Measurements from ENCODE around the gene GAS2L1. TPM values are rescaled to one million over a fixed set of nuclear protein-coding genes. Genes with fewer than 3 reads are reported as not detected.

Gene GAS2L1
- total RNA-seq, 3 donors from 2014 or later = 12.2 to 19.3 (median 15.7) TPM

DNA sequence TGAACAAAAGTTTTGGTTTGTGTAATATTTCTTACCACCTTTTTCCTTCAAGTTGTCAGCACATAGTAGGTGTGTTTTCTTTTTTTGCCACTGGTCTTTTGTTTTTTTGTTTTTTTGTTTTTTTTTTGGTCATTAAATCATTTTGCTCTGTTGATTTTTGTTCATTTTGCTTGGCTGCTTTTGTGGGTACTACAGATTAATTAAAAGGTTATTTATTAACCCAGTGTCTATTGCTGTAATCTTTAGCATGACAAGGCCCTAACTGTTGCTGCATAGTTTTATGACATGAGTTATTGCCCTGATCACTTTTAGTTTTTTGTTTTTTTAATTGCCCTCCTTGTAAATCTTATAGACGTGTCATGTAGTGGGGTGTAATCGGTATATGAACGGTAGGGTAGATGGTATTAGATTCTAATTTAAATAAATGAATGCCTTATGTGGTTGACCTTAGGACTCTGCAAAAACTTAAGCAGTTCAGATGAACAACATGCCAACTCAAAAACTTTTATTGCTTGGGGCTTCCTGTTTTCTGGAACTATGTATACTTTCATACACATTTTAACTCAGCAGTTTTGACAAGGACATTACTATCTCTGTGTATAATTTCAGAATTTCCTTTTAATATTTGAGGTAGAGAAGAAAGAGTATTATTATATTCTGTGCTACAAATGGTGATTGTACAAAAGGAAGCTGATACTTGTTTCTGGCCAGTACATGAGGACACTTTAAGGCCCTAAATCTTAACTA, 30.5 kb upstream of the GAS2L1 start:
- TF ChIP-seq POLR2A (IDR thresholded peaks at IDR 0.05) (no peak), POLR2AphosphoS5 (IDR thresholded peaks at IDR 0.05) (no peak)
- TF ChIP-seq, protein P1, sequence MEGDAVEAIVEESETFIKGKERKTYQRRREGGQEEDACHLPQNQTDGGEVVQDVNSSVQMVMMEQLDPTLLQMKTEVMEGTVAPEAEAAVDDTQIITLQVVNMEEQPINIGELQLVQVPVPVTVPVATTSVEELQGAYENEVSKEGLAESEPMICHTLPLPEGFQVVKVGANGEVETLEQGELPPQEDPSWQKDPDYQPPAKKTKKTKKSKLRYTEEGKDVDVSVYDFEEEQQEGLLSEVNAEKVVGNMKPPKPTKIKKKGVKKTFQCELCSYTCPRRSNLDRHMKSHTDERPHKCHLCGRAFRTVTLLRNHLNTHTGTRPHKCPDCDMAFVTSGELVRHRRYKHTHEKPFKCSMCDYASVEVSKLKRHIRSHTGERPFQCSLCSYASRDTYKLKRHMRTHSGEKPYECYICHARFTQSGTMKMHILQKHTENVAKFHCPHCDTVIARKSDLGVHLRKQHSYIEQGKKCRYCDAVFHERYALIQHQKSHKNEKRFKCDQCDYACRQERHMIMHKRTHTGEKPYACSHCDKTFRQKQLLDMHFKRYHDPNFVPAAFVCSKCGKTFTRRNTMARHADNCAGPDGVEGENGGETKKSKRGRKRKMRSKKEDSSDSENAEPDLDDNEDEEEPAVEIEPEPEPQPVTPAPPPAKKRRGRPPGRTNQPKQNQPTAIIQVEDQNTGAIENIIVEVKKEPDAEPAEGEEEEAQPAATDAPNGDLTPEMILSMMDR (IDR thresholded peaks at IDR 0.05) = no peak
- peaks cover 0 to 10% of the 10 kb centered on the region in 2 donors for H3K4me1 ChIP-seq

GRCh38 chr22:29277927-29278326, 28.5 kb upstream of the GAS2L1 start:
- no peaks in the 10 kb centered on the region for H3K9me3 ChIP-seq
- intact Hi-C loops (cut with DNase I; ENCODE audit: low total_unique reads) = no loop called here
- TF ChIP-seq POLR2A (IDR thresholded peaks at IDR 0.05) (no peak), POLR2AphosphoS5 (IDR thresholded peaks at IDR 0.05) (no peak)
- TF ChIP-seq, protein P1 (IDR thresholded peaks at IDR 0.05) = no peak
- DNase-seq (ENCODE audit: low spot score in 2 of 2) = peak in 1 of 2 donors; percentile 3
- H3K4me3 ChIP-seq = no peak overlapping the region
- peaks cover 9% of the 10 kb centered on the region for H3K36me3 ChIP-seq
- no peaks in the 10 kb centered on the region for H3K27me3 ChIP-seq
- H3K4me1 ChIP-seq = no peaks in the 10 kb centered on the region
- H3K27ac ChIP-seq = no peak overlapping the region

More for the DNA sequence above, 30.5 kb upstream of the GAS2L1 start:
- no peak for DNase-seq (ENCODE audit: low spot score in 2 of 2)
- intact Hi-C loops (cut with DNase I; ENCODE audit: low total_unique reads) = no loop called here
- H3K9me3 ChIP-seq = no peaks in the 10 kb centered on the region
- H3K27me3 ChIP-seq = no peaks in the 10 kb centered on the region
- peaks cover 6% of the 10 kb centered on the region for H3K36me3 ChIP-seq
- H3K4me3 ChIP-seq = no peak overlapping the region
- H3K27ac ChIP-seq = no peak overlapping the region

- peaks cover 11% of the 10 kb centered on the region for H3K36me3 ChIP-seq
- TF ChIP-seq POLR2A (IDR thresholded peaks at IDR 0.05) (no peak), POLR2AphosphoS5 (IDR thresholded peaks at IDR 0.05) (no peak)
- TF ChIP-seq, protein P1 (IDR thresholded peaks at IDR 0.05) = no peak
- H3K9me3 ChIP-seq = no peaks in the 10 kb centered on the region
- no peaks in the 10 kb centered on the region for H3K4me1 ChIP-seq
- no peak overlapping the region for H3K4me3 ChIP-seq
- intact Hi-C loops (cut with DNase I; ENCODE audit: low total_unique reads) = no loop called here
- no peak overlapping the region for H3K27ac ChIP-seq
- no peaks in the 10 kb centered on the region for H3K27me3 ChIP-seq
- DNase-seq (ENCODE audit: low spot score in 2 of 2) = no peak
Measured at GRCh38 chr22:29284196-29284595, 22.3 kb upstream of the GAS2L1 start.

DNA sequence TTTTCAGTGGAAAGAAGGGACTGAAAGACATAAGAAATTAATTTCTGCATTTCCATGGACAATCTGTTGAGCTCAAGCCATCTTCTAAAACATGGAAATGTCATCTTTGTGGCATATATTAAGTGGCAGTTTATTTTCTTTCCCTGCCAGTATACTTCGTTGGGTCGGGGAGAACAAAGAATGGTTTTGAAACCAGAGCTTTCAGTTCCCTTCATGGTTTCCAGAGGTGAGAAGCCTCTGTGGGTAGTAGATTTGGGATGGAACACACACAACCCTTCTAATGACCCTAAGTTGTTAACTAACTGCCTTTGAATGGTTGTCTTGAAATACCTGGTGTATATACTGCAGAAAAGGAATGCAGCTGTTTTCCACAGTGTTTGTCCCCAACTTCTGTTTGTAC, 17.6 kb upstream of the GAS2L1 start:
- no peak overlapping the region for H3K27ac ChIP-seq
- H3K27me3 ChIP-seq = no peaks in the 10 kb centered on the region
- H3K9me3 ChIP-seq = no peaks in the 10 kb centered on the region
- H3K4me1 ChIP-seq = no peaks in the 10 kb centered on the region
- peaks cover 6% of the 10 kb centered on the region for H3K36me3 ChIP-seq
- DNase-seq (ENCODE audit: low spot score in 2 of 2) = no peak
- no peak overlapping the region for H3K4me3 ChIP-seq
- TF ChIP-seq POLR2A (IDR thresholded peaks at IDR 0.05) = no peak
- no peak for TF ChIP-seq POLR2AphosphoS5 (IDR thresholded peaks at IDR 0.05)
- TF ChIP-seq, protein P1 (IDR thresholded peaks at IDR 0.05) = no peak
- intact Hi-C loops (cut with DNase I; ENCODE audit: low total_unique reads) = no loop called here

DNA sequence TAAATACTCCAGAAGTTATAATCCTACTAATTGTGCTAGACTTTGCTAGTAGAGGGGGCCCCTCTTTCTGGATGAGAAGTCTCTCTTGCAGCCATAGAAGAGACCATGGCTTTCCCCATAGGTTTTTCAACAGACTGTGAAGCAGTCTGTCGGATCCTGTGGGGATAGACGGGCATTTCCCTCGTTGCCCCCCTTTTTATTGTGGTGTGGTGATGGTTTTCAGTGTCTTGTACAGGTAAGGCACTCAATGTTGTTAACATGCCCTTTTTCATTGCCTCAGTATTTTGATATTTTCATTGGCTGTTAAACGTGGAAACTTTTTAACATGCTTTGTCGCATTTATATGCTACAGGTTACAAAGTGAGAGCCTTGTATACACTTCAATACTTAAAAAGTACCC, 16.4 kb upstream of the GAS2L1 start:
- Histone ChIP-seq H3K4me1 (no peaks in the 10 kb centered on the region), H3K9me3 (no peaks in the 10 kb centered on the region), H3K27me3 (no peaks in the 10 kb centered on the region), H3K4me3 (no peak overlapping the region), H3K36me3 (no peaks in the 10 kb centered on the region), H3K27ac (no peak overlapping the region)
- TF ChIP-seq POLR2A (IDR thresholded peaks at IDR 0.05) (no peak), POLR2AphosphoS5 (IDR thresholded peaks at IDR 0.05) (no peak)
- TF ChIP-seq, protein P1 (IDR thresholded peaks at IDR 0.05) = no peak
- intact Hi-C loops (cut with DNase I; ENCODE audit: low total_unique reads) = no loop called here
- DNase-seq (ENCODE audit: low spot score in 2 of 2) = no peak
